Naive thymus-derived CD4-positive, alpha-beta T cell (primary cell): ENCODE measurements around the gene PNLIP. TPM values are rescaled to one million over a fixed set of nuclear protein-coding genes. Genes with fewer than 3 reads are reported as not detected.

Source experiments
- ATAC-seq: fragments of 150-1000 bp; cut with Tn5 transposase; 2 replicates; pipeline ENCODE4 v1.10.0; 2021; ENCODE audit warnings: mild to moderate bottlenecking, moderate library complexity
- CTCF ChIA-PET: fragments of 350-600 bp; sonication (Branson Sonifier 250); formaldehyde crosslinking; loops from one replicate; lab custom pipeline; 2021; ENCODE audit warnings: antibody characterized with exemption; lab: Charles Lee
- POLR2A ChIA-PET: fragments of 350-600 bp; sonication (Branson Sonifier 250); formaldehyde crosslinking; loops from one replicate; lab custom pipeline; 2021; ENCODE audit warnings: antibody characterized with exemption, inconsistent platforms; lab: Charles Lee
- DNase-seq, 9 donors: peaks; one replicate each; pipeline versions ENCODE4 v3.0.0 to v3.0.0-alpha.2; 2020 to 2022; ENCODE audit warnings: mixed read lengths in 1 of 9
- H3K27ac ChIP-seq: one replicate; pipeline ENCODE4 v1.7.0; 2013; ENCODE audit warnings: mild to moderate bottlenecking, low read depth, low read length, moderate library complexity
- H3K27me3 ChIP-seq, 2 donors: one replicate each; pipeline ENCODE4 v1.7.0; 2013; ENCODE audit warnings: low read length in 2 of 2, mild to moderate bottlenecking in 2 of 2, moderate library complexity in 2 of 2; ENCODE audit not compliant: control insufficient read depth in 2 of 2, insufficient read depth in 2 of 2
- H3K36me3 ChIP-seq, 3 experiments: 1 replicate in 2 of 3; 2 replicates in 1 of 3; pipeline ENCODE4 v1.7.0; 2013; ENCODE audit warnings: low read length in 3 of 3, mild to moderate bottlenecking in 3 of 3, moderate library complexity in 1 of 3; ENCODE audit not compliant: insufficient read depth in 3 of 3, control insufficient read depth in 2 of 3
- H3K4me1 ChIP-seq, 2 donors: one replicate each; pipeline ENCODE4 v1.7.0; 2013; ENCODE audit warnings: low read length in 2 of 2, mild to moderate bottlenecking in 2 of 2, moderate library complexity in 1 of 2; ENCODE audit not compliant: control insufficient read depth in 2 of 2, insufficient read depth in 2 of 2
- H3K4me3 ChIP-seq: 2 replicates; pipeline ENCODE4 v1.7.0; 2013; ENCODE audit warnings: mild to moderate bottlenecking, low read length
- H3K9me3 ChIP-seq, 3 experiments: 1 replicate in 2 of 3; 2 replicates in 1 of 3; pipeline ENCODE4 v1.7.0; 2013; ENCODE audit warnings: low read length in 3 of 3; ENCODE audit not compliant: control insufficient read depth in 2 of 3
- H3K27ac Mint-ChIP-seq, 9 donors: one replicate each; pipeline ENCODE4 v1.8.0; 2020 to 2022; ENCODE audit warnings: mixed read lengths in 9 of 9, mild to moderate bottlenecking in 8 of 9, moderate library complexity in 5 of 9, inconsistent platforms in 2 of 9
- H3K27me3 Mint-ChIP-seq, 5 donors: one replicate each; pipeline ENCODE4 v1.8.0; 2021 to 2022; ENCODE audit warnings: mixed read lengths in 5 of 5, mild to moderate bottlenecking in 1 of 5
- H3K36me3 Mint-ChIP-seq, 5 donors: one replicate each; pipeline ENCODE4 v1.8.0; 2020 to 2022; ENCODE audit warnings: mixed read lengths in 5 of 5, mild to moderate bottlenecking in 3 of 5, inconsistent platforms in 1 of 5
- H3K4me1 Mint-ChIP-seq, 7 donors: one replicate each; pipeline ENCODE4 v1.8.0; 2020 to 2022; ENCODE audit warnings: mixed read lengths in 7 of 7, mild to moderate bottlenecking in 3 of 7, inconsistent platforms in 1 of 7
- H3K4me3 Mint-ChIP-seq, 10 donors: one replicate each; pipeline ENCODE4 v1.8.0; 2020 to 2022; ENCODE audit warnings: mild to moderate bottlenecking in 10 of 10, mixed read lengths in 10 of 10, moderate library complexity in 6 of 10, inconsistent platforms in 2 of 10
- H3K9me3 Mint-ChIP-seq, 11 donors: one replicate each; pipeline ENCODE4 v1.8.0; 2020 to 2022; ENCODE audit warnings: mixed read lengths in 11 of 11, mild to moderate bottlenecking in 4 of 11, inconsistent platforms in 1 of 11, moderate library complexity in 1 of 11
- intact Hi-C, 2 donors: fragments of 100-400 bp; cut with micrococcal nuclease; formaldehyde crosslinking; loops; one replicate each; pipeline ENCODE4 v1.15.1; 2023
- polyA plus RNA-seq, 2 donors: library from polyadenylated mRNA; unstranded; fragments of 300-500 nt; fragmentation: Illumina TruSeq; gene quantifications; one replicate each; pipeline ENCODE4 v1.2.3, GENCODE V29; 2021
- total RNA-seq, 6 experiments: library from RNA in 5 of 6; stranded (reverse) in 5 of 6; gene quantifications; 1 replicate in 5 of 6; 2 replicates in 1 of 6; pipeline ENCODE4 v1.2.3 and lab custom pipeline; 2021 to 2026

The PNLIP gene
- total and polyA plus RNA-seq, 7 experiments from 2014 or later, result not detected

DNA sequence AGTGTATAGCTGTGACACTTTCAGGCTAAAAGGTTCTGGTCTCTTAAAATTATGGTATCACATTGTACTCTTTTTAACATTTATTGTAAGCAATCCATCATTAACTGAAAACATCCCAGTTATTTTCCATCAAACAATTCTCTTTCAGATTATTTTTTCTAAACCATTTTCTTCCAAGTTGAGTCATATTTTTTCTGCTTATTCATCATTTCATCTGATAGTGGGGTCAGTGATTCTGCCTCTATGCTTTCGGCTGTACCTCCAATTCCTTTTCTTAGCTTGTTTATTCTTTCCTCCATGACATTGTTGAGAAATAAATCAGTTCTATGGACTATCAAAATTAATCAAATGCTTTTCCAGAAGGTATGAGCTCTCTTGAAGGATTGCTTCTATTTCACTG, 609 bp upstream of the PNLIP start:
- H3K4me1 Mint-ChIP-seq, result no peaks in the 10 kb centered on the region
- H3K27me3 ChIP-seq, result no peaks in the 10 kb centered on the region
- no peak overlapping the region for H3K27ac ChIP-seq
- peaks cover 0 to 5% (median 2%) of the 10 kb centered on the region in 11 donors for H3K9me3 Mint-ChIP-seq
- no peak overlapping the region for H3K27ac Mint-ChIP-seq
- intact Hi-C loops, result no loop called here
- peaks cover 0 to 27% (median 13%) of the 10 kb centered on the region in 5 donors for H3K27me3 Mint-ChIP-seq
- H3K36me3 ChIP-seq, result no peaks in the 10 kb centered on the region
- no peaks in the 10 kb centered on the region for H3K9me3 ChIP-seq
- ATAC-seq (no peak), DNase-seq (no peak)
- H3K36me3 Mint-ChIP-seq, result no peaks in the 10 kb centered on the region
- POLR2A ChIA-PET, result no interaction called here
- H3K4me3 Mint-ChIP-seq, result no peak overlapping the region
- no peaks in the 10 kb centered on the region for H3K4me1 ChIP-seq
- no peak overlapping the region for H3K4me3 ChIP-seq
- CTCF ChIA-PET, result no interaction called here

DNA sequence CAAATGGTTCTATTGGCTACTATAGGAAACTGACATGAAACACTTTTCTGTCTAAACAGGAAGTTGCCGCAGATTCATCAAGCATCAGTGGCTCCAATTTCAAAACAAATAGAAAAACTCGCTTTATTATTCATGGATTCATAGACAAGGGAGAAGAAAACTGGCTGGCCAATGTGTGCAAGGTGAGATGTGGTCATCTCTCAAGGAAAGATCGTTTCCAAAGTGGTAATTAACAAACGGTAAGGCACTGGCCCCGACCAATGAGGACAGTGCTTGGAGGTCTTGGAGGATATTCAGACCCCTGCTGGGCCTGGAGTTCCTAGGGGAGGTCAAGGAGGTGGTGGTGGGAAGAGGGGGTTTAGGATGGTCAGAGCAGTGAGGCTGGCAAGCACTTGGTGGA, 2.6 kb downstream of the PNLIP start:
- no peaks in the 10 kb centered on the region for H3K9me3 ChIP-seq
- ChIA-PET CTCF (no interaction called here), POLR2A (no interaction called here)
- peaks cover 0 to 6% (median 0%) of the 10 kb centered on the region in 11 donors for H3K9me3 Mint-ChIP-seq
- H3K27ac ChIP-seq, result no peak overlapping the region
- ATAC-seq (no peak), DNase-seq (no peak)
- no peak overlapping the region for H3K4me3 ChIP-seq
- H3K27ac Mint-ChIP-seq, result no peak overlapping the region
- no peaks in the 10 kb centered on the region for H3K36me3 Mint-ChIP-seq
- H3K4me1 ChIP-seq, result no peaks in the 10 kb centered on the region
- intact Hi-C loops, result no loop called here
- H3K27me3 Mint-ChIP-seq, result peaks cover 0 to 18% (median 9%) of the 10 kb centered on the region in 5 donors
- H3K36me3 ChIP-seq, result no peaks in the 10 kb centered on the region
- H3K4me1 Mint-ChIP-seq, result no peaks in the 10 kb centered on the region
- H3K4me3 Mint-ChIP-seq, result no peak overlapping the region
- no peaks in the 10 kb centered on the region for H3K27me3 ChIP-seq

- Mint-ChIP-seq H3K27me3 (peaks cover 0 to 7% (median 0%) of the 10 kb centered on the region in 5 donors), H3K4me1 (no peaks in the 10 kb centered on the region), H3K36me3 (no peaks in the 10 kb centered on the region), H3K27ac (no peak overlapping the region), H3K9me3 (peaks cover 0 to 6% (median 0%) of the 10 kb centered on the region in 11 donors), H3K4me3 (no peak overlapping the region)
- POLR2A ChIA-PET, result no interaction called here
- no peak for DNase-seq
- CTCF ChIA-PET, result no interaction called here
- Histone ChIP-seq H3K27ac (no peak overlapping the region), H3K36me3 (no peaks in the 10 kb centered on the region), H3K4me3 (no peak overlapping the region), H3K27me3 (no peaks in the 10 kb centered on the region), H3K4me1 (no peaks in the 10 kb centered on the region), H3K9me3 (no peaks in the 10 kb centered on the region)
- ATAC-seq, result no peak
- intact Hi-C loops, result no loop called here
Measured at GRCh38 chr10:116553378-116553980, 7.7 kb downstream of the PNLIP start.

DNA sequence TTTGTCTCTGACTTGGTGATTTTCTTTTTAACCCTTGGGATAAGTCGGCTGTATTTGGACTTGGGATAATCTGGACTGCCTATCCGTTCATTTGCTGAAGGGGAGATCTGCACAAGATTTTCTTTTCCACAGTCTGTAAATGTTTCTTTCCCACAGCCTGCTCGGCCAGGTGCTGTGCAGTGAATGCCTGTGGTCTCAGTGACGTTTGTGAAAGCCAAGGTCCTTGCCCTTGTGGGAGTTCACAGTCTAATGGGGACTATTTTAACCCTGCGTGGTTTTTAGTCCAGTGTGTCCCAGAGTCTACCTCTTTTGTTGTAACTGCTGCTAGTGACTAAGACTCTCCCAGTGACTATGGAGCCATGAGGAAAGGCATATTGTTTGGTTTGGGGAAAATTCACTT, 8.9 kb downstream of the PNLIP start:
- Histone ChIP-seq H3K27me3 (no peaks in the 10 kb centered on the region), H3K4me1 (no peaks in the 10 kb centered on the region), H3K27ac (no peak overlapping the region), H3K36me3 (no peaks in the 10 kb centered on the region), H3K9me3 (no peaks in the 10 kb centered on the region), H3K4me3 (no peak overlapping the region)
- DNase-seq (no peak), ATAC-seq (no peak)
- Mint-ChIP-seq H3K4me1 (no peaks in the 10 kb centered on the region), H3K27me3 (peaks cover 0 to 7% (median 0%) of the 10 kb centered on the region in 5 donors), H3K27ac (no peak overlapping the region), H3K9me3 (peaks cover 0 to 6% (median 0%) of the 10 kb centered on the region in 11 donors), H3K4me3 (no peak overlapping the region), H3K36me3 (no peaks in the 10 kb centered on the region)
- POLR2A ChIA-PET, result no interaction called here
- CTCF ChIA-PET, result no interaction called here
- intact Hi-C loops, result no loop called here

DNA sequence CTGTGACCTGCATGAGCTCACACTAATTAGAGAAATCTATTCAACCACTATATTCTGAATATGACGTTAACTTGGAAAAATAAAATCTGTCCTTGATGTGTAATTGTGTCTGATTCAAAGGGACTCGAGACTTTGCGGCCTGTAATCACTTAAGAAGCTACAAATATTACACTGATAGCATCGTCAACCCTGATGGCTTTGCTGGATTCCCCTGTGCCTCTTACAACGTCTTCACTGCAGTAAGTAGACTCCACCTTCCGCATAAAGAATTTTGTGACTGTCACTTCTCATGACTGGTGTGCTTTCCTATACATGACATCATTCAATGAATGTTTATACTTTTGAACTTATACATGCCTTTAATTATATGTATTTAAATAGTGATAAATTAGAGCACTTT, 10.1 kb downstream of the PNLIP start:
- Mint-ChIP-seq H3K4me1 (no peaks in the 10 kb centered on the region), H3K4me3 (no peak overlapping the region), H3K27ac (no peak overlapping the region), H3K9me3 (peaks cover 0 to 6% (median 0%) of the 10 kb centered on the region in 11 donors), H3K36me3 (no peaks in the 10 kb centered on the region), H3K27me3 (peaks cover 0 to 7% (median 0%) of the 10 kb centered on the region in 5 donors)
- no peaks in the 10 kb centered on the region for H3K4me1 ChIP-seq
- DNase-seq, result no peak
- H3K27me3 ChIP-seq, result no peaks in the 10 kb centered on the region
- H3K36me3 ChIP-seq, result no peaks in the 10 kb centered on the region
- H3K9me3 ChIP-seq, result no peaks in the 10 kb centered on the region
- H3K4me3 ChIP-seq, result no peak overlapping the region
- H3K27ac ChIP-seq, result no peak overlapping the region
- ATAC-seq, result no peak
- intact Hi-C loops, result no loop called here
- ChIA-PET POLR2A (no interaction called here), CTCF (no interaction called here)

- Histone ChIP-seq H3K27me3 (no peaks in the 10 kb centered on the region), H3K9me3 (no peaks in the 10 kb centered on the region), H3K27ac (no peak overlapping the region), H3K36me3 (no peaks in the 10 kb centered on the region), H3K4me1 (no peaks in the 10 kb centered on the region), H3K4me3 (no peak overlapping the region)
- Mint-ChIP-seq H3K27me3 (peaks cover 0 to 10% (median 4%) of the 10 kb centered on the region in 5 donors), H3K4me3 (no peak overlapping the region), H3K36me3 (no peaks in the 10 kb centered on the region), H3K9me3 (peaks cover 0 to 3% (median 0%) of the 10 kb centered on the region in 11 donors), H3K4me1 (no peaks in the 10 kb centered on the region), H3K27ac (no peak overlapping the region)
- no peak for ATAC-seq
- ChIA-PET POLR2A (no interaction called here), CTCF (no interaction called here)
- no peak for DNase-seq
- intact Hi-C loops, result no loop called here
Measured at GRCh38 chr10:116557305-116557880, 11.7 kb downstream of the PNLIP start.

DNA sequence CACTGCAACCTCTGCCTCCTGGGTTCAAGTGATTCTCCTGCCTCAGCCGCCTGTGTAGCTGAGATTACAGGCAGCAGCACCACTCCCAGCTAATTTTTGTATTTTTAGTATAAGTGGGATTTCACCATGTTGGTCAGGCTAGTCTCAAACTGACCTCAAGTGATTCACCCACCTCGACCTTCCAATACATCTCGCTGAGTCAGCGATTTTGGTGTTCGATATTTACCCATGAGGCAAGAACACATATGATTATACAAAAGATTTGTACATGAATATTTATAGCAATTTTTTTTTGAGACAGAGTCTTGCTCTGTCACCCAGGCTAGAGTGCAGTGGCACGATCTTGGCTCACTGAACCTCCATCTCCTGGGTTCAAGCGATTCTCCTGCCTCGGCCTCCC, 19.8 kb downstream of the PNLIP start:
- Histone ChIP-seq H3K36me3 (no peaks in the 10 kb centered on the region), H3K9me3 (no peaks in the 10 kb centered on the region), H3K4me1 (no peaks in the 10 kb centered on the region), H3K27me3 (no peaks in the 10 kb centered on the region), H3K4me3 (no peak overlapping the region), H3K27ac (no peak overlapping the region)
- DNase-seq, result no peak
- H3K27ac Mint-ChIP-seq, result no peak overlapping the region
- H3K4me3 Mint-ChIP-seq, result no peak overlapping the region
- H3K4me1 Mint-ChIP-seq, result no peaks in the 10 kb centered on the region
- peaks cover 0 to 6% (median 0%) of the 10 kb centered on the region in 11 donors for H3K9me3 Mint-ChIP-seq
- no peaks in the 10 kb centered on the region for H3K36me3 Mint-ChIP-seq
- intact Hi-C loops, result no loop called here
- ChIA-PET CTCF (no interaction called here), POLR2A (no interaction called here)
- ATAC-seq, result no peak
- peaks cover 2 to 22% (median 11%) of the 10 kb centered on the region in 5 donors for H3K27me3 Mint-ChIP-seq
